ENCODE results near the gene MGAT5. TPM values are rescaled to one million over a fixed set of nuclear protein-coding genes. Genes with fewer than 3 reads are reported as not detected.

The MGAT5 gene
- total RNA-seq, 4 donors from 2014 or later, result 16.3 to 37.8 (median 32.5) TPM

GRCh38 chr2:134324430-134324829 lies 70.6 kb downstream of the MGAT5 start:
- DNase-seq (ENCODE audit: low spot score in 2 of 2), result no peak
- TF ChIP-seq CTCF (IDR thresholded peaks at IDR 0.05) (no peak), POLR2A (IDR thresholded peaks at IDR 0.05) (no peak)
- 34 to 38% methylated on average over 4 of the region's 4 CpGs for WGBS, 2 donors
- intact Hi-C loops (cut with DNase I; ENCODE audit: low total_unique reads), result no loop called here
- H3K4me3 ChIP-seq (ENCODE audit: low read depth, poor library complexity, severe bottlenecking), result no peak overlapping the region

- H3K4me3 ChIP-seq (ENCODE audit: low read depth, poor library complexity, severe bottlenecking), result no peak overlapping the region
- intact Hi-C loops (cut with DNase I; ENCODE audit: low total_unique reads), result no loop called here
- DNase-seq (ENCODE audit: low spot score in 2 of 2), result no peak
- TF ChIP-seq CTCF (IDR thresholded peaks at IDR 0.05), result no peak
- no peak for TF ChIP-seq POLR2A (IDR thresholded peaks at IDR 0.05)
- 50 to 59% methylated on average over 1 of the region's 1 CpG for whole genome bisulfite sequencing, 2 donors
These were observed 71.1 kb downstream of the MGAT5 start for GRCh38 chr2:134324947-134325346.

GRCh38 chr2:134325696-134326095 lies 71.8 kb downstream of the MGAT5 start:
- WGBS, 2 donors, result 73 to 84% methylated on average over 1 of the region's 1 CpG
- DNase-seq (ENCODE audit: low spot score in 2 of 2), result no peak
- intact Hi-C loops (cut with DNase I; ENCODE audit: low total_unique reads), result no loop called here
- no peak overlapping the region for H3K4me3 ChIP-seq (ENCODE audit: low read depth, poor library complexity, severe bottlenecking)
- no peak for TF ChIP-seq POLR2A (IDR thresholded peaks at IDR 0.05)
- no peak for TF ChIP-seq CTCF (IDR thresholded peaks at IDR 0.05)

GRCh38 chr2:134327367-134327766 lies 73.5 kb downstream of the MGAT5 start:
- no peak overlapping the region for H3K4me3 ChIP-seq (ENCODE audit: low read depth, poor library complexity, severe bottlenecking)
- 96 to 97% methylated on average over 2 of the region's 2 CpGs for WGBS, 2 donors
- intact Hi-C loops (cut with DNase I; ENCODE audit: low total_unique reads), result no loop called here
- no peak for DNase-seq (ENCODE audit: low spot score in 2 of 2)
- TF ChIP-seq CTCF (IDR thresholded peaks at IDR 0.05) (no peak), POLR2A (IDR thresholded peaks at IDR 0.05) (no peak)

- H3K4me3 ChIP-seq (ENCODE audit: low read depth, poor library complexity, severe bottlenecking), result no peak overlapping the region
- intact Hi-C loops (cut with DNase I; ENCODE audit: low total_unique reads), result no loop called here
- 87 to 91% methylated on average over 3 of the region's 3 CpGs for WGBS, 2 donors
- no peak for TF ChIP-seq POLR2A (IDR thresholded peaks at IDR 0.05)
- DNase-seq (ENCODE audit: low spot score in 2 of 2), result no peak
These were observed 77.2 kb downstream of the MGAT5 start for GRCh38 chr2:134331081-134331480.

GRCh38 chr2:134333646-134334189 lies 79.8 kb downstream of the MGAT5 start:
- DNase-seq (ENCODE audit: low spot score in 2 of 2), result no peak
- 57 to 62% methylated on average over 3 of the region's 3 CpGs for WGBS, 2 donors
- intact Hi-C loops (cut with DNase I; ENCODE audit: low total_unique reads), result no loop called here
- TF ChIP-seq CTCF (IDR thresholded peaks at IDR 0.05) (no peak), POLR2A (IDR thresholded peaks at IDR 0.05) (no peak)
- no peak overlapping the region for H3K4me3 ChIP-seq (ENCODE audit: low read depth, poor library complexity, severe bottlenecking)
